Transverse colon (tissue), 3 donors: ENCODE results near the gene LAMA4.

Experiments
- EP300 ChIP-seq: sonication (generic); formaldehyde crosslinking; IDR thresholded peaks from one replicate; pipeline ENCODE4 v1.6.1; 2017; ENCODE audit warnings: antibody characterized with exemption, low read depth
- TF ChIP-seq, protein P1 (sequence below), 5 experiments: fragments of 200-600 bp in 3 of 5; fragments of 450-650 bp in 2 of 5; sonication (generic) in 3 of 5; IDR thresholded peaks; 1 replicate in 2 of 5; 2 replicates in 3 of 5; pipeline ENCODE4 v1.5.1; 2016 to 2017; ENCODE audit warnings: antibody characterized with exemption in 5 of 5, inconsistent platforms in 3 of 5, mild to moderate bottlenecking in 2 of 5, moderate library complexity in 1 of 5

DNA sequence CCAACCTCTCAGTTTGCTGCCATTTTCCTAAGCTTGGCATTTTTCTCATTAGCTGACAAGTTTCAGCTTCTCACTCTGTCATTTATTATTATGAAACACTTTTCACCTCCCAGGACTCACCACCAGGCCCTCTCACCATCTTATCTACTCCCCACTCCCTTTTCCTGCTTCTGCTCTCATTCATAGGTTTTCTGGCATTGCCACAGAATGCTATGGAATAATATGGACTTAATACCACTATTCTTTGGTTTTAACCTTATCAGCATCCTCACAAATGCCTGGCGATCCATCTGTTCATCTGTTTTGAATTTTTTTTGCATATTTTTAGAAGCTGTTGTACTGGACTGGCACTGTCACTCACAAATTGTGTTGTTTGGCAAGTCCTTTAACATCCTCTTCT, 16.4 kb upstream of the LAMA4 start:
- TF ChIP-seq, protein P1, sequence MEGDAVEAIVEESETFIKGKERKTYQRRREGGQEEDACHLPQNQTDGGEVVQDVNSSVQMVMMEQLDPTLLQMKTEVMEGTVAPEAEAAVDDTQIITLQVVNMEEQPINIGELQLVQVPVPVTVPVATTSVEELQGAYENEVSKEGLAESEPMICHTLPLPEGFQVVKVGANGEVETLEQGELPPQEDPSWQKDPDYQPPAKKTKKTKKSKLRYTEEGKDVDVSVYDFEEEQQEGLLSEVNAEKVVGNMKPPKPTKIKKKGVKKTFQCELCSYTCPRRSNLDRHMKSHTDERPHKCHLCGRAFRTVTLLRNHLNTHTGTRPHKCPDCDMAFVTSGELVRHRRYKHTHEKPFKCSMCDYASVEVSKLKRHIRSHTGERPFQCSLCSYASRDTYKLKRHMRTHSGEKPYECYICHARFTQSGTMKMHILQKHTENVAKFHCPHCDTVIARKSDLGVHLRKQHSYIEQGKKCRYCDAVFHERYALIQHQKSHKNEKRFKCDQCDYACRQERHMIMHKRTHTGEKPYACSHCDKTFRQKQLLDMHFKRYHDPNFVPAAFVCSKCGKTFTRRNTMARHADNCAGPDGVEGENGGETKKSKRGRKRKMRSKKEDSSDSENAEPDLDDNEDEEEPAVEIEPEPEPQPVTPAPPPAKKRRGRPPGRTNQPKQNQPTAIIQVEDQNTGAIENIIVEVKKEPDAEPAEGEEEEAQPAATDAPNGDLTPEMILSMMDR (IDR thresholded peaks at IDR 0.05): no peak
- TF ChIP-seq EP300: no peak
